COLO829 (cell line): ENCODE measurements around the gene CHCHD6.

Source experiments
- DNase-seq: peaks from one replicate; pipeline ENCODE4 v3.0.0; 2012; ENCODE audit warnings: low spot score

The CHCHD6 gene, protein sequence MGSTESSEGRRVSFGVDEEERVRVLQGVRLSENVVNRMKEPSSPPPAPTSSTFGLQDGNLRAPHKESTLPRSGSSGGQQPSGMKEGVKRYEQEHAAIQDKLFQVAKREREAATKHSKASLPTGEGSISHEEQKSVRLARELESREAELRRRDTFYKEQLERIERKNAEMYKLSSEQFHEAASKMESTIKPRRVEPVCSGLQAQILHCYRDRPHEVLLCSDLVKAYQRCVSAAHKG

DNA sequence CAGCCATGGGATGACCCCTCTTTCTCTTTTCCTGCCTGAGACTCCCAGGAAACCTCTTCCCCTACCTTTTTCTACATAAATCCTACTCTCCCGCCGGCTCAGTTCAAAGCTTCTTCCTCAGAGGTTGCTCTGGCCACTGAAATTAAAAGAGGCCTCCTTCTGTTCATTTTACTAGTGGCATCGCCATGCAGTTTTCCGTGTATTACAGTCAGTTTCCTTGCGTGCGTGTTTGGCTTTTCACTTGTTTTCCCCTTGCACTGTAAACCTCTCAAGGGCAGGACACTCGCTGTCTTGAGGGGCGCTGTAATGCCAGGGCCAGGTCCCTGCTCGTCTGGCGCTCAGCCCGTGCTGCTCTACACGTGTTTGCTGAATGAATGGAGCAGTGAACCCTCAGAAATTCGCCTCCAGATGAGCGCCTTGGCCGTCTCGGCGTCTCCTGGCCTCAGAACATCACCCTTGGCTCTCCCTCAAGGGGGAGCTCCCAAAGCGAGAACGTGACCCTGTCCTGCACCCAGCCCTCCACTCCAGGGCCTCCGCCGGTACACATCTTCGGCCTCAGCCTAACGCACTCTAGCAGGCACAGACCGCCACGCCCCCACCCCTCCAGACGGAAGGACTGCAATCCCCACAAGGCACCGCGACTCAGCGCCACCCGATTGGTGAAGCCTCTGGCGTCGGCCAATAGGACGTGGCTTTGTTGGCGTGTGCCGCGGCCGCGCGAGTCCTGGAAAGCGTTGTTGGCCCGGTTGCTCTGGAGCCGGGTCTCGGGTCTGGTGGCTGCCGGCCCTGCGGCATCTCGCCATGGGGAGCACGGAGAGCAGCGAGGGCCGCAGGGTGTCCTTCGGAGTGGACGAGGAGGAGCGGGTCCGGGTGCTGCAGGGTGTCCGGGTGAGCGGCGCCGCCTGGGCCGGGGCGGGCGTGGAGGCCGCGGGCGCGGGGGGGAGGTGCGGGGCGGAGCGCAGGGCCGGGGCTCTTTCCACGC lies at the start of gene CHCHD6:
Gene CHCHD6 (plus strand): TSS at position 729 of the 982 bp plus-strand sequence. CDS start 73 bp downstream, at position 802.
- peak; percentile 96 for DNase-seq

GRCh38 chr3:126654571-126655383 lies 49.3 kb upstream of the CHCHD6 start, which contains the start of gene TXNRD3:
Gene TXNRD3, minus strand, starts transcription at chr3:126655124.
- peak; percentile 82 for DNase-seq

DNA sequence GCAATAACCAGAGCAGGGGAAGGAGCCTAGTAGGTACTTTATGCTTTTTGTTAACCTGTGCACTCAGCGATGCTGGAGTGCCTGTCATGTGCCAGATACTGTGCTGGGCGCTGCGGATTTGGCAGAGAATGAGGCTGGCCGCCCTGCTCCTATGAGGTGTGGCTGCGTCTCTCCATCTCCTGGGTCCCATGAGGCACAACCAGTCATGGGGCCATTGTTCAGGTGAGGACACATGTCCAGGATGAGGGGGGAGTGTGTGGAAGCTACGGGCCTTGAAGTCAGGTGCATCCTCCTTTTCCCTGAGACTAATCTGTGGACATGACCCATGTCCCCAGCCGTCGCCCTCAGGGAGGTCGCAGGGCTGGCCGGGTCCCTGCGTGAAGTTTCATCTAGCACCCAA lies 48.2 kb upstream of the CHCHD6 start:
- no peak for DNase-seq

DNA sequence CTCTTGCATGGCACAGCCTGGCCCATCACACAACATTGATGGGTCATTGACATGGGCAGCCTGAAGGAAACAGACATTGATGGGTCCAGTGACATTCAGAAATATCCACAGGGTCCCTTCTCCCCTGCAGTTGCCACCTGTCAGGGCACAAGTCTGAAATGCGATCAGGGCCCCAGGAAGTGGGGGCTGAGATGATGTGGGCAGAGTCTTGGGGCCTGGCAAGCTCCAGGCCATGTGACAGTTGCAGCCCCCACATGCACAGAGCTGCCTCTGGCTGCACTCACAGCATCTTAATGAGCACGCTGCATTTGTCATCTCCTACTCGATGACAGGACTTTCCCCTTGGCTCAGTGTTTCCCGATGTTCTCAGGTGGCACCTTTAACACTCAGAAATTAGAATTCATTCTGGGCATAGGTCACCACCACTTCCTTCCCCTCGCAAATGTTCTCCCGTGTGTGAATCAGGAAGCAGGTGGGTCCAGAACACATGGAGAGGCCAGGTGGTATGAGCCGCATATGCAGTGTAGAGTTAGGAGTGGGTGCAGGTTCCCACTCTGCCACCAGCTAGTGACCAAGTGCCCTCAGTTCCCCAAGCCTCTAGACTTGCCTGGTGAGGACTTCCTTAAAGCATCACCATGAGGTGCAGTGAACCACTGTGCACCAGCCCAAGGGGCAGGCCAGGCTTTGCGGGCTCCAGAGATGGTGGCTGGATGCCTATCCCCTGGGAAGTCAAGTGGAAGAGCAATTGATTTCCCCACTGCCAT lies 47.5 kb upstream of the CHCHD6 start:
- no peak for DNase-seq

DNA sequence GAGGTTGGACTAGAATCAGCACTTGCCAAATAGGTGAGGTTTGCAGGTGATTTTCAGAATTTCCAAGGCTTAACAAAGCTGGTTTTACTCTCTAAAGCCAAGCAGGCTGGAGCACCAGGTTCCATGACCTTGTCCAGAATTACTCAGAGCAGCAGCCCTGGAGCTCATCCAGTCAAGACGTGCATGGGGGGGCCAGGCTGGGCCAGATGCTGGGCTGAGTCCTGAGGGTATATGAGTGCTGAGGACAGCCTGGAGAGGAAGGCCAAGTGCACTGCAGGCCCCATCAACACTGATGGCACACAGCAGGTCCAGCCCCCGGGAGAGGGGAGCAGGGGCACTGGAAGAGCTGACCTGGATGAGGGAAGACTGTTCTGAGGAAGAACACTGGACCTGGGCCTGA lies 46.1 kb upstream of the CHCHD6 start:
- no peak for DNase-seq

DNA sequence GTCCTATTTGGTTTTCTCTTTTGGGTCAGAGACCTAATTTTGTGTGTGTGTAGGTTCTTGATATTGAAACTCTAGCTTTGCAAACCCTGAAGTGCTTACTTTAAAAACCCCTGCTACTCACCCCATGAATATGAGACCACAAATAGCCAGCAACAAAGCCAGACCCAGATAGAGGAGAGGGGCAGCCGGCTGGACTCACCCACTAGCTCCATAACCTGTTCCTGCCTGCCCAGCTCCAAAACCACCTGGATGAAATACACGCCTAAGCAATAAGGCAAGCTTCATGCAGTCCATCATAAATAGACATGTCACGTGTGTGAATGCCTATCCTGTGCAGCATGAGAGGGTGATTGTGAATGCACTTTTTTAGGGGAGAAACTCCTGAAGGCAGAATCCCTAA lies 45.5 kb upstream of the CHCHD6 start:
- DNase-seq, result no peak

- no peak for DNase-seq
Measured at GRCh38 chr3:126659915-126660886, 43.8 kb upstream of the CHCHD6 start.

- no peak for DNase-seq
Measured at GRCh38 chr3:126661532-126662364, 42.3 kb upstream of the CHCHD6 start.

GRCh38 chr3:126663257-126663656 lies 40.8 kb upstream of the CHCHD6 start:
- no peak for DNase-seq

DNA sequence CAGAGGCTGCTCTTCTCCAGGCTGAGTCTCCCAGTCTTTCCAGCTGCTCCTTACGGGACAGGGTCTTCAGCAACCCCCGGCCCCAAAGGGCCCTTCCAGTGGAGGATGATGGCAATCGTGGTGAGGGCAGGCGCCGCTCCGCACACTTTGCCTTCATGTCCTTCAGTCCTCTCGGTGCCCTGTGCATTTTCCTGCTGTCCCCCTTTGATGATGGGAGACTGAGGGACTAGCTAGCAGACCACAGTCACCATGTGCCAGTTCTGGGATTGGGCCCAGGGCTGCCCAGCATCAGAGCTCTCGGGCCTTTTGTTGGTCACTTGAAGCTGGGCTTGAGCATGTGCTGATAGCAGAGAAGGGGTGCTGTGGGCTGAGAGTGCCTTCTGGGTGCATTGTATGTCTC lies 40.3 kb upstream of the CHCHD6 start:
- no peak for DNase-seq

DNA sequence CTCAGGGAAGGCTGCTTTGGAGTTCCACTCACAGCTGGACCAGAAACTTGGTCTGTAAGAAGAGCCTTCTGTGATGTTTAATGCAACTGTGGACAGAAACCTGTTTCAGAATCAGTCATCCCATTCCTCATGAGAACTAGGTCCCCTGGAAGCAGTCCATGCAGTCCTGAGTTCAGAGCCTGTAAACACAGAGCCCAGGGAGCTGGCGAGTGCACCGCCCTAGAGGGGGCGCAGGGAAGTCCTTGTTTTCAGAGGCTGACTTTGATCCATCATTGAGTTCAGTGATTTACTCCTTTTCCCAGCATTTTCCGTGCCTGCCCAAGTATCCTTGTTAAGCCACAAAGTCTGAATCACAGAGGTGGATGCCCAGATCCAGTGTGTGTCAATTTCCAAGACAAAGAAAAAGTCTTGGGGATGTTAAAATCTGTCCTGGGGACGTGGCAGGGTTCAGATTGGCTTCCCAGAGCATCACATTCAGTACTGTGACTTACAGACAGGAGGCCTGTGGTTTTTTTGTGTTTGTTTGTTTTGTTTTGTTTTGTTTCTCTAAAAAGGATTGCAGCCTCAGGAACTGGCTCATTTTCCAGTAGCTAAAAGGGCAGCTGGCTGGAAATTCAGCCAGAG lies 39.3 kb upstream of the CHCHD6 start:
- DNase-seq, result no peak

GRCh38 chr3:126665221-126665936 lies 38.7 kb upstream of the CHCHD6 start:
- DNase-seq, result no peak

DNA sequence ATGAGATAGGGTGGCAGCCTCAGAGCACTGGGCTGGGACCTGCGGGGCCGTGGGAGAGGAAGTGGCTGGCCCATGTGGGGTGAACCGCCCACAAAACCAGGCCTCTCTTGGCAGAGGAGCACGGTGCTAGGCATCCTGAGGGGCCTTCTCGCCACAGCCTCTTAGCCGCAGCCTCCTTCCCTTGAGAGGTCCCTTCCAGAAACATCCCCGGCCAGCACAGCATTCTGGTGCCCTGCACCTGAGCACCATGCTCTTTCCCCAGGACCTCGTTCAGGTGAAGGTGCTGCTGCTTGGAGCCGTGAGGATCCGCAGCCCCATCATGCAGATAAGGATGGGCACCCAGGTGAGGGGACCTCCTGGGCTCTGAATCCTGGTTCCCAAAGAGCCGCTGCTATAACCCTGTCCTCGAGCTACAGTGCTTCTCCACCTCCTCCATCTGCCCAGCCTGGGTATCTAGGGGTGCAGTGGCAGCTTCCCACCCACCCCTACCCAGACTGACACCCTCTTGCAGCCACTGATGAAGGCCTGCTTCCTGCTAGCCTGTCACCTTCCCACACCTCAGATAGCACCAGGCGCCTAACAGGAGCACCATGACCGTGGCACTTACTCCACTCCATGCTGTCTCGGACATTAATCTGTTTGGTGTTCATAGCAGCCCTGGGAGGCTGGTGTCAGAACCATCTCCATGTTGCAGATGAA lies 37.9 kb upstream of the CHCHD6 start:
- DNase-seq, result no peak

DNA sequence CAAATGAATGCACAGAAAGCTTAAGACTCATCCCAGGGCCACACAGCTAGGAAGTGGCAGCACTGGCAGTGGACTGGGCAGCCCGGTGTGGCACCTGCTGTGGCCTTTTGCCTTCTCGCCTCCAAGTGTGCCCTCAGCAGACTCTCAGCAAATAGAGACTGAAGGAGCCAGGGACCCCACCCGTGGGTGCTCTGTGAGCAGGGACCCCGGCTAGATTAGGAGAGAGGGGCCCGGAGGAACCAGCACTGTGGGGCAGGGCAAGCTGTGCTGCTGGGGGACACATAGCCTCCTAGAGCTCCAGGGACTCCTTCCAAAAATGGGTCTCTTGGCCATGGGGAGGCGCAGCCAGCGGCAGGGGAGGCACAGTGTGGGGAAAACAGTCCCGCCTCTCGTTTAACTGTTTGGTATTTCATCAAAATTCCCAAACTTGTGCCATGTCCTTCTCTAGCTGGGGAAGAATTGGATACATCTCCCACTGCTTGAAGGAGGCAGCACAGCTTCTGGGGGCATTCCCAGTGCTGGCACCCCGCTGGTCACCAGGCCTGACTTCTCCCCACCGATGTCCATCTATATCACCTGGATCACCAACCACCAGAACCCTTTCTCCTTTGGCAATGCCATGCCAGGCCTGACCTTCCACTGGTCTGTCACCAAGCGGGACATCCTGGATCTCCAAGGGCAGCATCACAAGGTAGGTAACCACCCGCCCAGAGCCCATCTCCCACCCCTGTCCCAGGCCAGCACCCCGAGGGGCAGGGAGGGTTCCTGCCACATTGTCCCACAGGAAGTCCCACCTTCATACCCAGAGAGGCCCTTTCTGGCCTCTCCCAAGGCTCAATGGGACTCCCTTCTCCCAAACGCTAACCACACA lies 37.1 kb upstream of the CHCHD6 start:
- DNase-seq, result no peak

DNA sequence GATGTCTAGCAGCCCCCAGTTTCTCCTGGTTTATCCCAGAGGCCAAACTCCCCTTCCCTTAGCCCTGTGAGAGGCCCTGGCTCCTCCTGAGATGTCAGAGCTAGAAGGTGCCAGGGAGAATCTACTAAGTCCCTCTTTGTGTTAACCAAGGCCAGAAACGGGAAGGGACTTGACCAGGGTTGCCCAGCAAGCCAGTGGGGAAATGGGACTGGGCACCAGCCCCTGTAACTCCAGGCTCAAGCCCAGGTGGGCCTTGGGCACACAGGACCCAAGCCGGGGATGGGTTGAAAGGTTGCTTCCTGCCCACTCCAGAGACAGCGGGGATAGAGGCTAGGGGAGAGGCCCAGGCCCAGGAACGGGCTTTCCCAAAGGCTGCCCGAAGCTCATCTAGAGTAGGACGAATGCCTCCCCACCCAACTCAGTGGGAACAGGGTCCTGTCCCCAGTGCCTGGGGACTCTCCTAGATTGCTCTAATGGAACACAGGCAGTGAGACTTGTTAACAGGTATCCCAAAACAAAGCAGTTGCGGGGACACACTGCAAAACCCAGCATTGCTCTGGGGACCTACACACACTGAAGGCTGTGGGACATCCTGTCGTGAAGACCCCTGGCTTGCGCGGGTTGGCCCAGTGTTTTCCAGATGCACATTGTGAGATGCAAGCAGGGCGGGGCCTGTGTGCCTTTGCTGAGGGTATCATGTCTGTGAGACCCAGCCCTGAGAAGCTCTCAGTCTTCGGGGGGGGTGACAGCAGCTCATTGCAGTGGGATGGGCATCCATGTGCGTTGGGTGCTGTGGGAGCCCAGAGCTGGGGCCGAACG lies 36.2 kb upstream of the CHCHD6 start:
- no peak for DNase-seq
